ENCODE results near the gene VWA3B. TPM values are rescaled to one million over a fixed set of nuclear protein-coding genes. Genes with fewer than 3 reads are reported as not detected.

The VWA3B gene
- total RNA-seq, 1 experiment from 2014 or later: not detected

- WGBS (ENCODE audit: extremely low coverage, insufficient read length, low lambda C conversion rate): no CpG with 5 or more reads among the region's 13 CpGs
- Histone ChIP-seq H4K8ac (replicated peaks; ENCODE audit: insufficient read length, low read depth, low read length) (no peak overlapping the region), H3K23me2 (ENCODE audit: insufficient read length, low read depth, low read length, poor library complexity, severe bottlenecking) (peaks cover 8% of the 10 kb centered on the region), H2BK12ac (ENCODE audit: insufficient read length, low read depth, low read length) (no peak overlapping the region), H3K27me3 (ENCODE audit: insufficient read depth, low read length) (peaks cover 6% of the 10 kb centered on the region; the same call in 1 of the 2 replicates), H3K27ac (ENCODE audit: insufficient read length, low read depth, low read length) (no peak overlapping the region), H3K9ac (ENCODE audit: extremely low read depth, insufficient read length, low read length) (no peak overlapping the region), H3K14ac (ENCODE audit: insufficient read depth, low read length) (no peak overlapping the region), H3K9me3 (ENCODE audit: control insufficient read depth, low read depth, low read length) (no peaks in the 10 kb centered on the region), H4K20me1 (ENCODE audit: control insufficient read depth, insufficient read depth, insufficient read length) (no peaks in the 10 kb centered on the region), H3K23ac (ENCODE audit: insufficient read length, low read depth, low read length) (no peak overlapping the region), H3K4me1 (ENCODE audit: insufficient read depth, low read length) (no peaks in the 10 kb centered on the region), H2AFZ (ENCODE audit: low read length) (no peak overlapping the region), H4K91ac (ENCODE audit: insufficient read length, low read depth, low read length) (no peak overlapping the region), H3K79me2 (ENCODE audit: insufficient read depth, low read length) (no peaks in the 10 kb centered on the region), H2BK15ac (ENCODE audit: low read depth, low read length) (no peak overlapping the region), H3T11ph (ENCODE audit: low read length) (no peak overlapping the region), H2BK5ac (ENCODE audit: insufficient read length, low read length) (no peak overlapping the region), H2BK20ac (ENCODE audit: low read depth, low read length, poor library complexity, severe bottlenecking) (no peak overlapping the region), H2BK120ac (ENCODE audit: low read depth, low read length, poor library complexity, severe bottlenecking) (no peak overlapping the region), H3K18ac (ENCODE audit: insufficient read length, low read depth, low read length) (peak overlapping the region; percentile 41), H3K79me1 (ENCODE audit: insufficient read depth, low read depth, low read length, poor library complexity, severe bottlenecking) (no peaks in the 10 kb centered on the region), H2AK5ac (ENCODE audit: insufficient read length, low read length) (no peak overlapping the region), H3K4me2 (ENCODE audit: insufficient read depth, insufficient read length, low read length) (peak overlapping the region; percentile 97), H3K56ac (ENCODE audit: insufficient read length, low read depth, low read length) (no peak overlapping the region), H4K5ac (ENCODE audit: insufficient read length, low read depth, low read length) (no peak overlapping the region), H3K4ac (ENCODE audit: low read depth, low read length) (no peak overlapping the region)
- no peak for TF ChIP-seq CTCF (conservative IDR thresholded peaks at IDR 0.05)
- H3K9me3 Mint-ChIP-seq: no peaks in the 10 kb centered on the region; a peak in 1 of 5 replicates
- peaks cover 72% of the 10 kb centered on the region for H3K27me3 Mint-ChIP-seq (ENCODE audit: low read depth)
- H3K4me3 Mint-ChIP-seq: peak overlapping the region; percentile 72 to 87
- no peak overlapping the region for H3K27ac Mint-ChIP-seq
- peaks cover 7 to 9% of the 10 kb centered on the region in 2 experiments; a peak in 3 of 4 replicates for H3K4me1 Mint-ChIP-seq
- DNase-seq: no peak
- H3K36me3 Mint-ChIP-seq (ENCODE audit: insufficient read depth in 1 of 3, low read depth in 3 of 3): no peaks in the 10 kb centered on the region
These were observed 567 bp downstream of the VWA3B start for GRCh38 chr2:98087447-98088020.
